ENCODE results near the gene STX8.
"Not testable (repeated sequence)": the region's sequence is repeated elsewhere in the genome, so short reads cannot be mapped to it uniquely, and the experiment has no call there.

STX8 gene

GRCh38 chr17:9355846-9356245 lies 219.8 kb downstream of the STX8 start:
- H3K4me3 ChIP-seq: no peak overlapping the region
- H3K27ac ChIP-seq: no peak overlapping the region
- DNase-seq (ENCODE audit: low spot score): no peak
- TF ChIP-seq CTCF (IDR thresholded peaks at IDR 0.05): no peak

GRCh38 chr17:9355231-9355630 lies 220.4 kb downstream of the STX8 start:
- DNase-seq (ENCODE audit: low spot score); H3K4me3 ChIP-seq; H3K27ac ChIP-seq: not testable (repeated sequence)

- TF ChIP-seq CTCF (IDR thresholded peaks at IDR 0.05): no peak
- DNase-seq (ENCODE audit: low spot score): no peak
- H3K27ac ChIP-seq: no peak overlapping the region
- no peak overlapping the region for H3K4me3 ChIP-seq
These were observed 225.5 kb downstream of the STX8 start for GRCh38 chr17:9350080-9350479.

GRCh38 chr17:9346296-9346926 lies 229.2 kb downstream of the STX8 start:
- Histone ChIP-seq H3K4me3 (no peak overlapping the region), H3K27ac (no peak overlapping the region)
- TF ChIP-seq CTCF (IDR thresholded peaks at IDR 0.05): no peak
- no peak for DNase-seq (ENCODE audit: low spot score)

- TF ChIP-seq CTCF (IDR thresholded peaks at IDR 0.05): no peak
- DNase-seq (ENCODE audit: low spot score): no peak
- Histone ChIP-seq H3K4me3 (no peak overlapping the region), H3K27ac (no peak overlapping the region)
These were observed 232.1 kb downstream of the STX8 start for GRCh38 chr17:9343516-9343915.

- H3K27ac ChIP-seq: no peak overlapping the region
- no peak for DNase-seq (ENCODE audit: low spot score)
- no peak for TF ChIP-seq CTCF (IDR thresholded peaks at IDR 0.05)
- H3K4me3 ChIP-seq: no peak overlapping the region
These were observed 233.4 kb downstream of the STX8 start for GRCh38 chr17:9342225-9342624.

GRCh38 chr17:9339958-9340357 lies 235.7 kb downstream of the STX8 start:
- no peak for TF ChIP-seq CTCF (IDR thresholded peaks at IDR 0.05)
- no peak for DNase-seq (ENCODE audit: low spot score)
- H3K4me3 ChIP-seq: no peak overlapping the region
- no peak overlapping the region for H3K27ac ChIP-seq

GRCh38 chr17:9339482-9339881 lies 236.1 kb downstream of the STX8 start:
- not testable (repeated sequence) for H3K4me3 ChIP-seq; DNase-seq (ENCODE audit: low spot score); H3K27ac ChIP-seq

All from coronary artery (tissue), 2 donors.